ENCODE data around the gene ZNF782. TPM values are rescaled to one million over a fixed set of nuclear protein-coding genes. Genes with fewer than 3 reads are reported as not detected.
A peak's percentile ranks its signal among the peaks of the same experiment; 100 is the strongest.

Gene ZNF782
- total and polyA plus RNA-seq, 2 of the 8 experiments (the other 6 are each of a cell fraction or from before 2014, with no cell fraction given): 1.4 to 7.4 TPM

- Histone ChIP-seq H3K4me1 (replicated peaks in 1 of 4; ENCODE audit: control insufficient read depth in 3 of 4, insufficient read depth in 4 of 4, low read length in 3 of 4) (peaks cover 0 to 6% (median 1%) of the 10 kb centered on the region in 4 experiments; a peak in 2 of 7 replicates), H3K36me3 (ENCODE audit: control insufficient read depth in 2 of 4, insufficient read depth in 4 of 4, low read length in 3 of 4) (no peaks in the 10 kb centered on the region), H3K23ac (ENCODE audit: insufficient read length) (no peak overlapping the region), H2BK5ac (ENCODE audit: low read depth, low read length) (no peak overlapping the region; the same call in 1 of the 2 replicates), H4K5ac (ENCODE audit: insufficient read length, low read depth, low read length) (peak overlapping the region; percentile 60), H4K20me1 (replicated peaks in 1 of 2; ENCODE audit: control insufficient read depth in 1 of 2, insufficient read depth in 2 of 2, low read length in 2 of 2) (no peaks in the 10 kb centered on the region), H3K9me3 (ENCODE audit: insufficient read depth in 2 of 2, low read depth in 1 of 2, low read length in 1 of 2) (no peaks in the 10 kb centered on the region), H2AK5ac (ENCODE audit: low read depth, low read length) (no peak overlapping the region), H3K14ac (ENCODE audit: insufficient read length) (no peak overlapping the region), H2BK120ac (replicated peaks; ENCODE audit: low read depth, low read length) (no peak overlapping the region), H2BK15ac (ENCODE audit: low read length) (no peak overlapping the region), H4K8ac (ENCODE audit: extremely low read depth, insufficient read depth, low read length) (peak overlapping the region; percentile 81; the same call in 1 of the 2 replicates), H3K4me3 (ENCODE audit: extremely low read depth in 1 of 4, insufficient read depth in 2 of 4, low read depth in 3 of 4, low read length in 4 of 4) (peak overlapping the region; percentile 46 to 68 (median 65)), H3K23me2 (ENCODE audit: low read depth, low read length) (peaks cover 2% of the 10 kb centered on the region; the same call in 1 of the 2 replicates), H3K9ac (replicated peaks in 1 of 4; ENCODE audit: extremely low read depth in 1 of 4, low read depth in 3 of 4, low read length in 3 of 4) (peak overlapping the region in 2 of 4 experiments; percentile 5 to 15; a peak in 1 of 7 replicates), H2BK20ac (ENCODE audit: low read length) (no peak overlapping the region), H3K79me1 (ENCODE audit: low read depth, low read length) (no peaks in the 10 kb centered on the region), H3K18ac (ENCODE audit: extremely low read depth, low read length) (peak overlapping the region; percentile 62), H3K4ac (replicated peaks; ENCODE audit: insufficient read length, low read depth, low read length) (no peak overlapping the region), H3K79me2 (ENCODE audit: control insufficient read depth in 1 of 2, insufficient read depth in 2 of 2, low read length in 2 of 2) (no peaks in the 10 kb centered on the region), H3K4me2 (ENCODE audit: insufficient read depth in 1 of 2, low read depth in 2 of 2, low read length in 2 of 2) (peak overlapping the region; percentile 52 to 74), H4K91ac (replicated peaks; ENCODE audit: insufficient read length, low read length) (no peak overlapping the region), H3K56ac (replicated peaks; ENCODE audit: insufficient read length, low read depth, low read length) (no peak overlapping the region), H3K27me3 (replicated peaks in 1 of 4; ENCODE audit: control insufficient read depth in 3 of 4, extremely low read depth in 1 of 4, insufficient read depth in 3 of 4, low read length in 3 of 4) (0 out of 7 replicates have a peak, but pooled peaks cover 0 to 8% (median 2%) of the 10 kb centered on the region in 4 experiments), H3K27ac (ENCODE audit: low read depth, low read length) (no peak overlapping the region), H2BK12ac (ENCODE audit: low read depth, low read length) (no peak overlapping the region), H2AFZ (ENCODE audit: low read length) (peak overlapping the region; percentile 76; the same call in 1 of the 2 replicates)
- peak; percentile 91 to 93 for DNase-seq (ENCODE audit: low read depth in 1 of 2, low spot score in 2 of 2)
- WGBS, 2 experiments (ENCODE audit: extremely low coverage in 1 of 2, insufficient coverage in 1 of 2, insufficient read length in 1 of 2, insufficient replicate concordance in 2 of 2, low coverage in 1 of 2, low lambda C conversion rate in 2 of 2, missing lambda C conversion rate in 1 of 2): 4% methylated on average over 43 of the region's 43 CpGs; no CpG with 5 or more reads in 1 of the 2 experiments
- ChIA-PET POLR2A (ENCODE audit: partially characterized antibody) (interaction anchor here (0.6 to 1.7 kb wide), 6 partner anchors 14 to 508 kb away, joined by 3 to 6 read pairs (median 3); partner anchors contain the start of gene ZNF782), CTCF (ENCODE audit: partially characterized antibody) (interaction anchor here (0.6 to 6.0 kb wide), 17 partner anchors 9 to 512 kb away, joined by 3 to 93 read pairs (median 4); partner anchors contain the start of gene ZNF782)
- peak; percentile 98 for FAIRE-seq
- TF ChIP-seq SP2 (IDR thresholded peaks at IDR 0.05; ENCODE audit: low read length) (no peak), CREB1 (IDR thresholded peaks at IDR 0.05) (peak; percentile 68), BACH1 (IDR thresholded peaks at IDR 0.05; ENCODE audit: low read length) (no peak), FOSL1 (IDR thresholded peaks at IDR 0.05; ENCODE audit: insufficient read depth, low read depth, low read length) (no peak), ASH2L (IDR thresholded peaks at IDR 0.05; ENCODE audit: low read length) (peak; percentile 68), SIN3A (conservative IDR thresholded peaks at IDR 0.05 in 1 of 2, IDR thresholded peaks at IDR 0.05 in 1 of 2; ENCODE audit: low read depth in 1 of 2, low read length in 2 of 2) (no peak; a peak in 1 of 4 replicates), SP1 (IDR thresholded peaks at IDR 0.05; ENCODE audit: low read depth, low read length) (no peak), CBX5 (IDR thresholded peaks at IDR 0.05; ENCODE audit: low read depth, low read length) (no peak), BCL11A (IDR thresholded peaks at IDR 0.05; ENCODE audit: low read depth in 2 of 2, low read length in 2 of 2) (no peak), ATF3 (IDR thresholded peaks at IDR 0.05; ENCODE audit: insufficient read depth, low read depth, low read length) (no peak), USF2 (IDR thresholded peaks at IDR 0.05; ENCODE audit: low read length) (no peak)
Observed at GRCh38 chr9:96875461-96876142, 21.3 kb upstream of the ZNF782 start.
